Cerebellar cortex (tissue), 1 donor: ENCODE results near the gene GRXCR2.
"Not testable (repeated sequence)": the region's sequence is repeated elsewhere in the genome, so short reads cannot be mapped to it uniquely, and the experiment has no call there.

Experiments used
- DNase-seq: peaks from one replicate; pipeline ENCODE4 v3.0.0-alpha.2; 2015; ENCODE audit warnings: low spot score

GRXCR2 gene

DNA sequence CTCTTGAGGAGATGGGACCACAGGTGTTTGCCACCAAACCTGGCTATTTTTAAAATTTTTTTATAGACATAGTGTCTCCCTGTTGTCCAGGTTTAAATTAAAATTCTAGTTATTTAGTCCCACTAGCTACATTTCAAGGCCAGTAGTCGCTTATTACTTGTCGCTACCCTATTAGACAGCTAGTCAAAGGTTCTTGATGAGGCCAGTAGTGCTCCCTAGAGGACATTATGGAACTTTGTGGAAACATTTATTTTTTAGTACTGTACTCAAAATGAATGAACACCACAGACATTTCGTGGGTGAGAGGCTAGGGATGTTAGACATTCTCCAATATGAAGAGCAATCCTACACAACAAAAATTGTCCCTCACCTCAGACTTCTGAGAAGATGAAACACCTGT lies 14.4 kb upstream of the GRXCR2 start:
- DNase-seq: no peak

GRCh38 chr5:145874765-145875164 lies 2.0 kb upstream of the GRXCR2 start:
- DNase-seq: no peak

GRCh38 chr5:145872486-145872885 lies 328 bp downstream of the GRXCR2 start:
- DNase-seq: no peak

GRCh38 chr5:145869753-145870152 lies 3.1 kb downstream of the GRXCR2 start:
- no peak for DNase-seq

DNA sequence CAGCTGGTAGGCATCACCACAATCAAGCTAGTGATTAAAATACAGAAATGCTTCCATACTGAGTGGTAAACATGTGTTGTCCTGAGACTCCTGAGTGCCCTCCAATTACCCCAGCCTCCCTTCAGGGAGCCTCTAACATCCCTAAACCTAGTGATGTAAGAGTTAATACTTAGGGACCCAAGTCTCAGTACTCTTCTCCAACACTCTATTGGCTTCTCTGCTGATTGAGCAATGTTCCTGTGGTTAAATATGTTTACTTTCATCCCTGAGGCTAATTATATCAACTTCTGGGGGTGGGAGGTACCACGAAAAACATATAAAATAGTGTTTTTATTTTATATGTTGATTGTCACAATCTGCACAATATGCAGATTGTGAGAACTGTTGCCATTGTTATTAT lies 5.0 kb downstream of the GRXCR2 start:
- DNase-seq: no peak

GRCh38 chr5:145864432-145864831 lies 8.4 kb downstream of the GRXCR2 start:
- not testable (repeated sequence) for DNase-seq

DNA sequence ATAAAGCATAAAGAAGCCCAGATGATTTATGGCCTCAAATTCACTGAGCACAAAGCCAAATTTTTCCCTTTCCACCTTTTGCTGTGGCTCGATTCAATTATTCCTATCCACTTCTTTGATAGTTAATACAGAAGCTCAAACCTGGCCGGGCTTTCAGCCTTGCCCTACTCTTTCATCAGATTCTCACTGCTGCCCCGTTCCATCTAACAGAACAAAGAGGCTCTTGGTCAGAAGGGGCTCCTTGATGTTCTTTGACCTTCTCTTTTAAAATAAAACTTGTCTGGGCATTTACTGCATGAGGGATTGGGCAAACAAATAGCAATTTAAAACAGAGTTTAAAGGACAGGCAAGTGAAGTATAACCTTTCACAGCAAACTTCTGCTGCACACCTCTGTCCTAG lies 9.8 kb downstream of the GRXCR2 start:
- no peak for DNase-seq

DNA sequence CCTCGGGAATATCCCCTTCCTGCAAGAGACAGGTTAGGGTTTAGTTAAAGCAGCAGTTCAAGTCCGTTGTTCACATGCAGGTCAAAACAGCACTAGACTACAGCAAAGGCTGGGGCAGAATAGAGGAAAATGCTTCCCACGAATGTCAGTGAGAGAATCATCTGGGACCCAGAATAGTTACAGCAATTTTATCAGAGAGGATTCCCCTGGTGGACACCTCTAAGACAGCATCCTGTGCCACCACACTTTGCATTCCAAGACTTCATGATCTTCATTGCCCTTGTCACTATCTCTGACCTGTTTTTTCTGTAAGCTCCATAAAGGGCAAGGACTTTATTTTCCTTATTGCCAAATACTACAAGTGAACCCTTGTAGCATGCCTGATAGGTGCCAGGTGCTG lies 12.9 kb downstream of the GRXCR2 start:
- DNase-seq: no peak

GRCh38 chr5:145859453-145859852 lies 13.4 kb downstream of the GRXCR2 start:
- no peak for DNase-seq

DNA sequence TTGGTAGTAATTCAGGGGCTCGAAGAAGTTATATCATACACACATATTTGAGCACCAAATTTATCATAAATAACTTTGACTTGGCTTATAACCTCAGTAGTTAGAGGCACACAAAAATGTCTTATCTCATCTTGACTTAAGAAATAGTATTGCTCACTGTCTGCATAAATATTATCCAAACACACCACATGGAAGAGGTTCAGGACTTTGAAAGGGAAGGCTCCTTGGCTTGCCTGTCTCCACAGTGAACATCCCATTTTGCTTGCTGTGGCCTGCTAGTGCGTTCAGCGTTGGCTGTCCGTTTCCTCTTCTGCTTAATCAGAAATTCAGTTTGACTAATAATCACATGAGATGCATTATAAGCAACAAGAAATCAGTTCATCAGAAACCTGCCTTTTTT lies 13.9 kb downstream of the GRXCR2 start:
- DNase-seq: no peak

DNA sequence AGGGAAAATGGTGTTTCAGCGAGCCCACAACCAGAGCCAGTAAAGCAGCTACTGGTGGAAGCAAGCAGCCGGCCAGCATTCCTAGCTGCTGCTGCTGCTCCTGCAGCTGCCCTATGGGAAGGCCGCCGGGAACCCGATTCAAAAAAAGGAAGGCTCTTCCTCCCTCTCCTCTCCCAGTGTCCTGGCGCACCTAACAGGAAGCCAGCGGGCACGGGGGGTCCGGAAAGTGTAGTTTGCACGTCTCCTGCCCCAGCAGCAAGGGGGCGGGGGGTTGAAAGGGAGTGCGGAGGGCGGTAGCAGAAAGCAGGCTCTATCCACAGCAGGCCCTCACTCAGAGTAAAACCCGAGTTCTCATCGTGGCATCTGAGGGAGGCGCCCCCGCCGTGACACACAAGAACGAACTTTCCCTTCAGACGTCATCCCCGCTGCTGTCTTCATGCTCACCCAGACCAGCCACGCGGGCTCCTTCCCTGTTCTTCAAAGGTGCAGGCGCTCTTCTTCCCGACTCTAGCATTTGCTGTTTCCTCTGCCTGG lies 16.5 kb downstream of the GRXCR2 start:
- no peak for DNase-seq

GRCh38 chr5:145855763-145856267 lies 17.0 kb downstream of the GRXCR2 start:
- no peak for DNase-seq

DNA sequence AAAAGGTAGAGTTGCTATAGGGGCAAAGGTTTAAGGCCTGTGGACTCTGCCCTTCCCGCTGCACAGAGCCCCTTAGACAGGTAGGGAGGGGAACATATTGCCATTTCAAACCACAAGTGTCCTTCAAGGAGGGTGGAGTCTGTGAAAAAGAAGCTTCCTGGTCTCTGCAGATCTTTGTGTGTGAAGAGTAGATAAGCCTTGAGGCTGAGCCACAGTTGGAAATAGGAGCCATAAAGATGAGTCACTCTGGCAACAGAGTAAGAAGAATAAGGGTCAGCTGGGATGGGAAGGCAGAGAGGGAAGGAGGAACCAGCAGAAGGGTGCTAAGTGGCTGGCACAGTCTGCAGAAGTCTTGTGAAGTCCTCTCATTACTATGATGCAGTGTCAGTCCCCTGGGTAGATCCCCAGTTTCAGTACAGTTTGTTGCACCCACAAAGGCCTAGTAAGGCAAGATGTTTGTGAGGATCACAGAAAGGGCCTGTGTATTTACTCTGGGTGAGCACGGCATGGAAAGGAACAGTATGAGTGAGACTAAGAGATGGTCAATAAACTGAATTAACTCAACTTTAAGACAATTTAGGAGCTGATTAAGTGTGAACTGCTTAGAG lies 18.1 kb downstream of the GRXCR2 start:
- DNase-seq: no peak

GRCh38 chr5:145853781-145854376 lies 18.9 kb downstream of the GRXCR2 start:
- DNase-seq: no peak

- no peak for DNase-seq
These were observed 19.8 kb downstream of the GRXCR2 start for GRCh38 chr5:145852990-145853389.

GRCh38 chr5:145848854-145849253 lies 24.0 kb downstream of the GRXCR2 start:
- no peak for DNase-seq

DNA sequence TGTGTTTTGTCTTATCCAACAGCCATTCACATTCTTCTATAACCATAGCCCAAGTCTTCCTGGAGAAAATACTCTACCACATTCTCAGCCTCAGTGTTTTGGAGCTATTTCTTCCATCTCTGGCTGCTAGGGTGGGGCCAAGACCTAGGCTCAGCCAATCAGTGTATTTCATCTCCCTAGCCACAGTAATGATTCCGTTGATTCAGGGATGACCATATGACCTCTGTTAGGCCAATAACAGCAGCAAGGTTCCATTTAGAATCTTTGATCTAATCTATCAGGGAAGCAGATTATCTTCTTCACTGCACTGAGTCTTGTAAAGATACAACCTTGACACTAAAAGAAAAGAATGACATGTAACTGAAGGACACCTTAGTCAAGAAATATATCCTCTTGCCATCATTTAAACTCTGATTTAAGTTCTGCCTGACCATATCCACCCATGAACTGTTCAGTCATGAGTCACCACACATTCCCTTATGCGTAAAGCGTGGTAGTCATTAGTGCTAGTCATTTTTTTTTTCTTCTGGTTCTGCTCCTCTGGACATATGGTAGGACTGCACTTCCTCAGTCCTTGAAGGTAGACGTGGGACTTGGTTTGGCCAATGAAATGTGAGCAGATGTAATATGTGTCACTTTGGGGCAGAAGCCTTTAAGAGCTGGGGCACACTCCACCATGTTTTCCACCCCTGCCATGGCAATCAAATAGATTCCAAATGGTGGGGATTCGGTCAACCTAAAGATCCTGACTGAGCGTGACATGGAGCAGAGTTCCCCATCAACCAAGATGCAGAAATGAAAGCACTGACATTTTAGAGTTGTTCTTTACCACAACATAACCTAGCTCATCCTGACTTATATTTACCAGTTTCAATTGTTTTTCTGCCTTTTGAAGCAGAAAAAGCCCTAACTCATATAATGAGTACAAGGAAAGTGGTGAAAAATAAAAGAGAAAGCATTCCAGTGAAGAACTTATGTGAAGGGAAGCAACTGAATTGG lies 25.0 kb downstream of the GRXCR2 start:
- DNase-seq: no peak

DNA sequence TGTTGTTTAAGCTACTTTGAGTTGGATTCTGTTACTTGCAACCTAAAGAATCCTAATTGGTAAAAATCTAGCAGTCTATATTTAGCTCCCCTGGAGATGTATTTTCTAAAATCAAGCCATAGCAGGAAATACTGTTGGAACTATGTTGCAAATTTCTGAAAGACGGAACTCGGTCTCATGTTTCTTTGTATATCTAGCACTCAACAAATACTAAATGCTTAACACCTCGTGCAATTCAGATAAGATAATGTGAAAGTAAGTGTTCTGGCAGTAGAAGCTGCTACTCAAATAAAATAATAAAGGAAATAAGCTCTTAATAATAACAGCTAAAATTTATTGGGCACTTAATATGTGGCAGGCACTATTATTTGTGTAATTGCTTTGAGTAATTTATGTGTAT lies 26.7 kb downstream of the GRXCR2 start:
- no peak for DNase-seq

DNA sequence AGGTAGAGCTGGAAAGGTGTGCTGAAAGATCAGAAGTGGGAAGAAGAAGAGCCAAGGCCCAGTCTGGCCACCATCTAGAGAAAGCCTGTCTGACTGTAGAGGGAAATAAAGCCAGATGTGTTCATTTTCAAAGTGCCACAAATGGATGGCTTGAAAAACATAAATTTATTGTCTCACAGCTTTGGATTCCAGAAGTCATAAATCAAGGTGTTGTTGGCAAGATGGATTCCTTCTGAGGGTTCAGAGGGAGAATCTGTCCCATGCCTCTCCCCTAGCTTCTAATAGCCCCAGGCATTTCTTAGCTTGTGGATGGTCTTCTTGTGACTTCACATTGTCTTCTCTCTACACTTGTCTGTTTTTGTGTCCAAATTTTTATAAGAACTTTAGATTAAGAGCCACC lies 31.5 kb downstream of the GRXCR2 start:
- DNase-seq: no peak

- no peak for DNase-seq
These were observed 32.2 kb downstream of the GRXCR2 start for GRCh38 chr5:145840458-145841132.

DNA sequence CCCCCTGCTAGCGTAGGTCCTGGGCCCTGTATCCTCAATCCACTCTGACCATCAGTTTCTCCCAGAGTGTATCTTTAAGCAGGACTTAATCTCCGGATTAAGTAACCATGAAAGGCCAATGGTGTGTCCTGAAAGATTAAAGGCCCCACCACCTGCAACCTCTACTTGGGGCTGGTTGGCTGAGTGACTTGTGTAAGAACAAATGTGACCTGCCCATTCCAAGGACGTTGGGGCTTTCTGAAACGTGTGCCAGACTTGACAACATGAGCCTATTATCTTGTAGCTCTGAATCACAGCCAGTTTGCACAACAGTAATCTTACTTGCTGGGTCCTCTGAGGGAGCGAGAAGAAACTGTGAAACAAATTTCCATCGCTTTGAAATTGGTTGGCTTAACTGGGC lies 34.5 kb downstream of the GRXCR2 start:
- DNase-seq: no peak

GRCh38 chr5:145836241-145836640 lies 36.6 kb downstream of the GRXCR2 start:
- not testable (repeated sequence) for DNase-seq
